GM18873 (cell line): ENCODE measurements around the gene DLGAP1.
A peak's percentile ranks its signal among the peaks of the same experiment; 100 is the strongest.

Experiments used
- ATAC-seq: cut with Tn5 transposase; IDR thresholded peaks from one replicate; pipeline ENCODE4 v1.9.1; 2021; ENCODE audit warnings: mild to moderate bottlenecking, moderate library complexity, moderate number of reproducible peaks; ENCODE audit not compliant: unreplicated experiment, low FRiP score

The DLGAP1 gene

DNA sequence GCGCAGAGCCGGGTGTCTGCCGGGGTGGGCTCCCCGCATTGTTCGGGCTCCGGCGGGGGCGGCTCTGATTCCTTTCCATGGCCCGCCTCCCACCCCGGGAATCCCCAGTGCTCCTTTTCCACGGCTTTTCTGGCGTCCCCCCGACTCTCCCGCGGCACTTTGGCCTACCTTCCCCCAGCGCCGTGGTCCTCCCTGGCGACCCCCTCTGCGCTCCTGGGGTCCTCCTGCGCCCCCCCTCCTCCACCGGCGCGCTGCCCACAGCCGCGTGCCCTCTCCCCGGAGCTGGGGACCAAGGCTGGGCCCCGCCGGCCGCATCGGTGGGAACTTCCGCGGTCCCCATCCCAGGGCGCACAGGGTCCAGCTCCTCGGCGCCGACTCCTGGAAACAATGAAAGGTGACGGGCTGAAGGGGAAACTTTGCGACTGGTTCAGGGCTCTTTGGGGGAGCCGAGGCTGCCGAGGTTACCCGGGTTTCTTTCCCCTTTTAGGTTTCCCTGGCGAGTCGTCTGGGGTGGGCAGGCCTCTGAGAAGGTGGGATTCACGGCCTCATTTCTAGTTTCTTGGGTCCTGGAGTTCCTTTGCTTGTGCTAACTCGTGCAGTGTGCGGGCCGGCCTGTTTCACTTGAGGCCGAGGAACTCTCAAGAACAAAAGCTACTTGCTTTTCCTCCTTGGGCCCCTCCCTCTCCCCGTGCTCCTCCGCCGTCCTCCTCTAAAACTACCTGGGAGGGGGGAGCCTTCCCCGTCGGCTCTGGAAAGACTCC, 1002.9 kb downstream of the DLGAP1 start:
- no peak for ATAC-seq

DNA sequence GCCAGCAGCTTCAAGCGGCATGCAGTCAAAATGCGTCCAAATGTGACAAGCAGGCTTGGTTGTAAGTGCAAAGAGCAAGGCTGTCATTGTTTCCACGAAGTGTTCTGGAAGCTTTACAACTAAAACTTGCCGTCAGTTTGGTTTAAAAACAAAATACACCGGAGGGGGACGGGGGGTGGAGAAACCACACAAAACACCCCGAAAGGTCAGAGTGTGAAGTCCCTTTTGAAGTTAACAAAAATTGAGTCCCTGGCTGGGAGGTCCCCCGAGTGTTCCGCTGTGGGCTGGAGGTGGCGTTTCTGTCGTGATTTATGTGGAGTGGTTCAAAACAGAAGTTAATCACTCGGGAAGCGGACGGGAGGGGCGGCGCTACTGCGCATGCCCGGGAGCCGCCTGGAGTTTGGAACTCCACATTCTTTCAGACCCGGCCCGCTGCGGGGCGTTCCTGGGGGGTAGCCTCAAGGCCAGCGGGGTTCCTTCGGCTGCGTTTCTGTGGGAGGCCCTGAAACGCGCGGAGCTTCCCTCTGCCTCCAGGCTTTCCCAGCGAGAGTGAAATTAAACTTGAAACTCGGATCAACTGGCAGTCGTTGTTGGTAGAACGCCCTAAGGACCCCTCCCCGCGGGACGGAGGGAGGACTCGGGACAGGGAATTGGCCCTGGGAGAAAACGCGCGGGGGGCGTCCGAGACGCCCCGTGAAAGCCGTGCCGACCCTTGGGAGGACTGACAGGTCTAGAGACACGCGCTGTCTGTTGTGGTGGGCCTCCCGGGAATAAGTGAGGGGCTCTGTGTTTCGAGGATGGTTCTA, 1003.7 kb downstream of the DLGAP1 start:
- no peak for ATAC-seq

DNA sequence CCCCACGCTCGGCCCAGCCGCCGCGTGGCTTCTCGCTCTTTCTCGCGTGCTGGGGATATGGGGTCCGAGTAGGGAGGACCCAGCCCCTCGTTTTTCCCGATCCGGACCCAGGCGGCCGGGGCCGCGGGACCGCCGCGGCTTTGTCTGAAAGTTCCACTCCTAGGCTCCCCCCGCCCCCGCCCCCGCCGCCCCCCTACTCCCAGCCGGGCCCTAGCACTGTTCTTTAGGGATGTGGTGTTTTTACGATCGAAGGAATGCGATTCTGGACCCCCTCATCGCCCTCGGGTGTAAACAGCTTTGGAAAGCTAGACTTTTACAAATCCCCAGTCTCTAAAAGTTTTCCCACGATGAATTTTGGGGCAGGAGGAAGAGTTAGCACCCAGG, 1004.3 kb downstream of the DLGAP1 start:
- ATAC-seq: no peak

DNA sequence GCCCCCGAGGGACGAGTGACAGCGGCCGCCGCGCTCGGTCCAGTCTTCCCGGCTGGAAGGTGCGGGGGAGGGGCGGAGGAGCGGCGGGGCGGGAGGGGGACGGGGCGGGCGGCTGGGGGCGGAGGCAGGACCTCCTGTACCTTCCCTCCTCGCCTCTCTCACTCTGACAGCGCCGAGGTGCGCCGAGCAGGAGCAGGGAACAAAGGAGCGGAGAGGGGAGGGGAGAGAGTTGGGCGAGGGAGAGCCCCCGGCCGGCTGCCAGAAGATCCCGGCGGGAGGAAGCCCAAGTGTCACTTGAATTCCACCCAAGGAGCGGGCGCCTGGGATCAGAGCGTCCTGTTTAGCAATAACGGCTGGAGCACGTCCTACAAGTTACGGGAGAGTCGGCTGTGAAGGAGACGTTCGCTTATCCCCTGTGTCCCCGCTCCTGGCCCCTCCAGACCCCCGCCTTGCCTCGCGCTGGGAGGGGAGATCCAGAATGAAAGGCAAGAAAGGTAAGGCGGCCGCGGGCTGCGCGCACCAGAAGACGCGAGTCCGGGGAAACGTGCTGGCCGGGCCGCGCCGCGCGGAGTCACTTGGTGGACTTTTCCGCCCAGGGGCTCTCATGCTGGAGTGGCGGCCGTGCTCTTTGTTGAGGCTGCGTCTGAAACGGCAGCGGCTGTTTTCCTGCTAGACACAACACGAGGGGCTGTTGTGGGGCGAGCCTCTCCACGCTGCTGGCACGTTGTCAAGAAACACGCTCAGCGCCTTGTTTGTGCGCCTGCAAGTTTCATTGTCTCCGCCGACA, 1004.9 kb downstream of the DLGAP1 start, which contains the start of gene TGIF1:
TGIF1 (plus strand) TSS at position 161 of the 787 bp plus-strand sequence; CDS start at position 479, 318 bp downstream.
- ATAC-seq: no peak

DNA sequence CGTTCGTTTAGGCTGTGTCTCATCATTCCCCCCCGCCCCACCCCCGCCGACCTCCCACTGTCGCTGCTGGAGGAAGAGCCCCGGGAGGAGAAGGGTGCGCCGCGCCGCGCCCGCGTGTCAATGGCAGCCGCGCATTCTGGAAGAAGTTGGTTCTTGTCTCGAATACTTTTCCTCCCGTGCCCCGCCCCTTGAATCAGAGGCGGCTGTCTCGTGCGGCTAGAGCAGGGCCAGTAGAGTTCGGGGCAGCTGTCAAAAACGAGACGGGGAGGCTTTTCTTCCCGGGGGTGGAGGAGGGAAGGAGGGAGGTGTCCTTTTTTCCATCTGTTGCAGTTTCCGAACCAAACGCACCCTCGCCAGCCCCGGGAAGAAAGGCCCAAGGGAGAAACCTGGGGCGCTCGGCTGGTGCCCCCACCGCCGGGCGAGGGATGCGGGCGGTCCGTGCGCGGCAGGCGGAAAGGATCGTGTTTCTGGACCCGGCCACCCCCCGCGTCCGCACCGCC, 1005.5 kb downstream of the DLGAP1 start:
- ATAC-seq: no peak

DNA sequence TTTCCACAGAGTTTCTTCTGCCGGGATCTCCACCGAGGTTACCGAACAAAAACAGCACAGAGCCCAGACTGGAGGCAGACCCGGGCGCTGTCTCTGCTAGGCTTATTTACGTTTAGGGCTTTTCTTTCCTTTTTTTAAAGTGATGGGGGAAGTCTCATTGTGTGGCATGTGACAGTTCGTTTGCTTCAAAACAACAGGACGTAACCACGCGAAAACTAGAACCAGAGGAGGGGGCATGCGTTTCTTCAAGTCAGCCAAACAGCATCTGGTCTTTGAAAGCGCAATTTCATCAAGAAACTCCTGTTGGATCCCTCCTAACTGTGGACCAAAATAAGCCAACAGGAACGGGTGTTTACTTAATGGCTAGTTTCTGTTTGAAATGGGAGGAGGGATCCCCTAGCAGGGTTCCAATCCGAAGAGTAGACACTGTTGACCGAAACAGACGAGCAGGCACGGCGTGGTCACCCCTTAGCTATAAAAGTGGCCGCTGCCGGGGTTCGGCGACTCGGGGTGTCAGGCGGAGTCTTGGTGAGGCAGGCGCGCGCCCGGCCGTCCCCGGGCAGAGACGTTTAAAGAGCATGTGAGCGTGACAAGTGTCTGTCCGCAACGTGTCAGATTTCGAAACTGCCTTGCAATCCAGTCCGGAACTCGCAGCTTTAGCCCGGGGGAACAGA, 1006.1 kb downstream of the DLGAP1 start:
- ATAC-seq: peak; percentile 34

DNA sequence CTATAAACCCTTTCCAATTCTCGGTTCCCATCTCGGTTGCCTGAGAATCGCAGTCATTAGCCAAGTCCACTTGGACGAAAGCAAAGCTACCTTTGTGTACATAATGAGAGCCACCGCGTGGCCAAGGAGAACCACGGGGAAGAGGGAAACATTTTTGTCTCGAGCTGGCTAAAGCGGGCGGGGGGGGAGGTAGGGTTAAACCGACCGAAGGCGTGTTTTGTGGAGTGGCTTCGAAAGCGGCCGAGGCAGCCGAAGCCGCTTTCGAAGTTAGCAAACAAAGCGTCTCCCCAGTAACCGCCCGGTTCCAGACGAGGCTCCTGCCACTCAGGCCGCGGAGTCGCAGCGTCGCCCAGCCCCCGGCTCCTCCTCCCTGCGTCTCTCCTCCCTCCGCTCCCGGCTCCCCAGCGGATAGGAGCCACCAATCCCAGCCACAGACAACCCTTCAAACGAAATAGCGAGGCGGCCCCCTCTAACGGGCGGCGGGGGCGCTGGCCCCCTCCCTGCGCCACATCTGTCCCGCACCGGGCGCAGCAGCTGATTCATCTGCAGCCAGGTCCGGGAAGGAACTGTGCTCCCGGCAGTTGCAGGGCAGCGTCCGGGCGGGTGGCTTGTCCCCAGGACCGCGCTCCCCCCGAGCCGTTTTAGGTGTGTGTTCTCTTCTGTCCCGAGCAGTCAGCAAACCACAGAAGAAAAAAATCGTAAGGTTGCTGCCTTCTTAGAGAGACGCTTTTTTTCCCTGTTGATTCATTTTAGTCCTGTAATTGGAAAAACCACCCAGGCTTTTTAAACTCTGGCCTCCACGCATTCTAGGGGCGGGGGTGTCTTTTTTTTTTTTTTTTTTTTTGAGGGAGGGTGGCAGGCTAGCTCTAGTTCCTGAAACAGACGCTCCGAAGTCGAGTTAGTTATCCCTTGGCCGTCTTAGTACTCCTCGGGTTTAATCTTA, 1006.9 kb downstream of the DLGAP1 start:
- ATAC-seq: peak; percentile 59

DNA sequence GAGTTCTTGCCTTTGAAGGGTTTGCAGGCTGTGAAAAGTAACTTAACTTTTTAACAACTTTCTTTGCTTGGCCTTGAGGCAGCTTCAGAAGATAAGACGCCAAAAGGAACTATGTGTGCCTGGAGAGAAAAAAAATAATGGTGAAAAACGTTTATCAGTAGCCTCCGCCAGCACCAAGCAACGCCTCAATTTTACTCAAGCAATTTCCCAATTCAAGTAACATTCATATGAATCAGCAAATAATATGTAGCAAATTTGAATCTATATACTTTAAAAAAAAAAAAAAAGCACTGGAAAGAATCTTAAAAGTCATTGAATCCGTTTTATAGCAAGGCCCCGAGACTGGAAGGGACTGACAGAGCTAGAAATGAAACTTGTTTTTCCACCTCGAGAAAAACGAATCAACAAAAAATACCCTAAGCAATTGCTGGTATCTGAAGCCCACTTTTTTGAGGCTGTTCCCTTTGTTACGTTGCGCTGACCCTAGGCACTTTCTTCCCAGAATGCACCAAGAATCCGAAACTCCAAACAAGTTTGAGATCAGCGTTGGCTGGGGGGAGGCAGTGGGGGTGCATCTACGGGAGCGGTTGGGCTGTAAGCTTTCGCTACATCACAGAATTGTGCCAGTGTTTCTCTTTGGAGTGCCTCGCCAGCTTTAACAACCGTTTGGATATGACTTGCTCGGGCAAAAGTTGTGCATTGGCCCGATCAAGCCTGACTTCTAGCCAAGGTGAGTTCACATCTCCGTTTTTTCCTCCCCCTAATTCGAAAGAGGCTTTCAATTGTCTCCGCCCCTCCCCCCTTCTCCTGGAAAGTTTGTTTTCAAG, 1007.8 kb downstream of the DLGAP1 start:
- ATAC-seq: no peak
